Measurements from ENCODE around the gene DRAM1. TPM values are rescaled to one million over a fixed set of nuclear protein-coding genes. Genes with fewer than 3 reads are reported as not detected.

Gene DRAM1
- total and polyA plus RNA-seq, 10 of the 15 experiments (the other 5 are each of a cell fraction or from before 2014, with no cell fraction given), result 22.4 to 91.5 (median 41.4) TPM

DNA sequence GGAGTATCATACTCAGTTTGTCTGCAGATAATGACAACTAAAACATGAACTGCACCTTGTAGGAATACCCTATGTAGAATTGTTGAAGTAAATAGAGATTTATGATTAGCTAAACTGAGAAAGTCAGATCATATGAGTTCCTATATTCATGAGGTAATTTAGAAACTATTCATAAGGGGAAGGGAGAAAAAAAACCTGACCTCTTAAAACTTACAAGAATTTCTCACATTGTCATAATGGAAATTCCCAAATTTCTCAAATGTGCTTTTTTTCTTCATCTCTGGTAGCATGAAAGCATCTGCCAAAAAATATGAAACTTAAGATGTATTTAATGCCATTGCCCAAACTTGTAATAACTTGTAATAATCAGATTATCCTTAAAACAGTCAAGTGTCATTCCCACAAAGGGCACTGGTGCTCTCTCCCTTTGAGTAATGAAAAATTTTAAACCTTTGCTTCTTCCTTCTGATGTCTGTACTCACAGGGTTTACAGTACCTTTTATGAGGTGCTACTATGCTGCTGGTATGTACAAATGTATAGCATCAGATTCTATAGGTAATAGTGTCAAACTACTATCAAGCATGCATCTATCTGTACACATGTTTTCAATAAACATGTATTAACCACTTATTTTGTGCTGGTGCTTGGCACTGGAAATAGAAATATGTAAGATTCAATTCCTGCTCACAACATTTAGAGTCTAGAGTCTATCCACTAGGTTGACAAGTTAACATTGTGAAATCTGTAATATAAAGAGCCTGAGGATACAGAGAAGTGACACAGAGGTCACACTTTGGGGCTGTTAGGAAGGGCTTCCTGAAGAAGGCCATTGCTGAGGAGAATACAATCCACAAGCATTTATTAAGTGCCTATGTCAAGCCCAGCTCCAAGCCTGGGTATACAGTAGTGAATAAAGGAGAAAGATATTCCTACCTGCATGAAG is 17.4 kb upstream of the DRAM1 start (continued):
- TF ChIP-seq RB1 (IDR thresholded peaks at IDR 0.05; ENCODE audit: borderline replicate concordance) (no peak), CREM (IDR thresholded peaks at IDR 0.05; ENCODE audit: low read depth) (peak; percentile 80; the same call in 1 of the 2 replicates), SUPT20H (IDR thresholded peaks at IDR 0.05; ENCODE audit: borderline replicate concordance, control insufficient read depth, low read depth, low read length) (no peak), IKZF2 (IDR thresholded peaks at IDR 0.05) (peak; percentile 94 to 95), BHLHE40 (IDR thresholded peaks at IDR 0.05; ENCODE audit: borderline replicate concordance in 1 of 2, low read depth in 2 of 2, low read length in 1 of 2) (0 out of 4 replicates have a peak, but pooled peaks of 1 of the 2 experiments have one; percentile 43), BMI1 (IDR thresholded peaks at IDR 0.05; ENCODE audit: borderline replicate concordance) (peak; percentile 61; the same call in 1 of the 2 replicates), STAT3 (IDR thresholded peaks at IDR 0.05; ENCODE audit: low read depth, low read length) (0 out of 2 replicates have a peak, but pooled peaks have one; percentile 46), KDM1A (IDR thresholded peaks at IDR 0.05; ENCODE audit: borderline replicate concordance) (no peak), EP300 (IDR thresholded peaks at IDR 0.05; ENCODE audit: borderline replicate concordance in 1 of 2, control insufficient read depth in 1 of 2, low read depth in 2 of 2, low read length in 2 of 2) (peak; percentile 81 to 92), MEF2A (IDR thresholded peaks at IDR 0.05; ENCODE audit: insufficient read depth, low read depth, low read length) (peak; percentile 77), EED (IDR thresholded peaks at IDR 0.05; ENCODE audit: low read depth) (0 out of 2 replicates have a peak, but pooled peaks have one; percentile 50), SMARCA5 (IDR thresholded peaks at IDR 0.05) (0 out of 2 replicates have a peak, but pooled peaks have one; percentile 21)
- TF ChIP-seq, protein P1, sequence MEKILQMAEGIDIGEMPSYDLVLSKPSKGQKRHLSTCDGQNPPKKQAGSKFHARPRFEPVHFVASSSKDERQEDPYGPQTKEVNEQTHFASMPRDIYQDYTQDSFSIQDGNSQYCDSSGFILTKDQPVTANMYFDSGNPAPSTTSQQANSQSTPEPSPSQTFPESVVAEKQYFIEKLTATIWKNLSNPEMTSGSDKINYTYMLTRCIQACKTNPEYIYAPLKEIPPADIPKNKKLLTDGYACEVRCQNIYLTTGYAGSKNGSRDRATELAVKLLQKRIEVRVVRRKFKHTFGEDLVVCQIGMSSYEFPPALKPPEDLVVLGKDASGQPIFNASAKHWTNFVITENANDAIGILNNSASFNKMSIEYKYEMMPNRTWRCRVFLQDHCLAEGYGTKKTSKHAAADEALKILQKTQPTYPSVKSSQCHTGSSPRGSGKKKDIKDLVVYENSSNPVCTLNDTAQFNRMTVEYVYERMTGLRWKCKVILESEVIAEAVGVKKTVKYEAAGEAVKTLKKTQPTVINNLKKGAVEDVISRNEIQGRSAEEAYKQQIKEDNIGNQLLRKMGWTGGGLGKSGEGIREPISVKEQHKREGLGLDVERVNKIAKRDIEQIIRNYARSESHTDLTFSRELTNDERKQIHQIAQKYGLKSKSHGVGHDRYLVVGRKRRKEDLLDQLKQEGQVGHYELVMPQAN (conservative IDR thresholded peaks at IDR 0.05), result no peak
- TF ChIP-seq, protein P2, sequence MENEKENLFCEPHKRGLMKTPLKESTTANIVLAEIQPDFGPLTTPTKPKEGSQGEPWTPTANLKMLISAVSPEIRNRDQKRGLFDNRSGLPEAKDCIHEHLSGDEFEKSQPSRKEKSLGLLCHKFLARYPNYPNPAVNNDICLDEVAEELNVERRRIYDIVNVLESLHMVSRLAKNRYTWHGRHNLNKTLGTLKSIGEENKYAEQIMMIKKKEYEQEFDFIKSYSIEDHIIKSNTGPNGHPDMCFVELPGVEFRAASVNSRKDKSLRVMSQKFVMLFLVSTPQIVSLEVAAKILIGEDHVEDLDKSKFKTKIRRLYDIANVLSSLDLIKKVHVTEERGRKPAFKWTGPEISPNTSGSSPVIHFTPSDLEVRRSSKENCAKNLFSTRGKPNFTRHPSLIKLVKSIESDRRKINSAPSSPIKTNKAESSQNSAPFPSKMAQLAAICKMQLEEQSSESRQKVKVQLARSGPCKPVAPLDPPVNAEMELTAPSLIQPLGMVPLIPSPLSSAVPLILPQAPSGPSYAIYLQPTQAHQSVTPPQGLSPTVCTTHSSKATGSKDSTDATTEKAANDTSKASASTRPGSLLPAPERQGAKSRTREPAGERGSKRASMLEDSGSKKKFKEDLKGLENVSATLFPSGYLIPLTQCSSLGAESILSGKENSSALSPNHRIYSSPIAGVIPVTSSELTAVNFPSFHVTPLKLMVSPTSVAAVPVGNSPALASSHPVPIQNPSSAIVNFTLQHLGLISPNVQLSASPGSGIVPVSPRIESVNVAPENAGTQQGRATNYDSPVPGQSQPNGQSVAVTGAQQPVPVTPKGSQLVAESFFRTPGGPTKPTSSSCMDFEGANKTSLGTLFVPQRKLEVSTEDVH (IDR thresholded peaks at IDR 0.05; ENCODE audit: low read depth, partially characterized antibody), result peak; percentile 64
- TF ChIP-seq, protein P3, sequence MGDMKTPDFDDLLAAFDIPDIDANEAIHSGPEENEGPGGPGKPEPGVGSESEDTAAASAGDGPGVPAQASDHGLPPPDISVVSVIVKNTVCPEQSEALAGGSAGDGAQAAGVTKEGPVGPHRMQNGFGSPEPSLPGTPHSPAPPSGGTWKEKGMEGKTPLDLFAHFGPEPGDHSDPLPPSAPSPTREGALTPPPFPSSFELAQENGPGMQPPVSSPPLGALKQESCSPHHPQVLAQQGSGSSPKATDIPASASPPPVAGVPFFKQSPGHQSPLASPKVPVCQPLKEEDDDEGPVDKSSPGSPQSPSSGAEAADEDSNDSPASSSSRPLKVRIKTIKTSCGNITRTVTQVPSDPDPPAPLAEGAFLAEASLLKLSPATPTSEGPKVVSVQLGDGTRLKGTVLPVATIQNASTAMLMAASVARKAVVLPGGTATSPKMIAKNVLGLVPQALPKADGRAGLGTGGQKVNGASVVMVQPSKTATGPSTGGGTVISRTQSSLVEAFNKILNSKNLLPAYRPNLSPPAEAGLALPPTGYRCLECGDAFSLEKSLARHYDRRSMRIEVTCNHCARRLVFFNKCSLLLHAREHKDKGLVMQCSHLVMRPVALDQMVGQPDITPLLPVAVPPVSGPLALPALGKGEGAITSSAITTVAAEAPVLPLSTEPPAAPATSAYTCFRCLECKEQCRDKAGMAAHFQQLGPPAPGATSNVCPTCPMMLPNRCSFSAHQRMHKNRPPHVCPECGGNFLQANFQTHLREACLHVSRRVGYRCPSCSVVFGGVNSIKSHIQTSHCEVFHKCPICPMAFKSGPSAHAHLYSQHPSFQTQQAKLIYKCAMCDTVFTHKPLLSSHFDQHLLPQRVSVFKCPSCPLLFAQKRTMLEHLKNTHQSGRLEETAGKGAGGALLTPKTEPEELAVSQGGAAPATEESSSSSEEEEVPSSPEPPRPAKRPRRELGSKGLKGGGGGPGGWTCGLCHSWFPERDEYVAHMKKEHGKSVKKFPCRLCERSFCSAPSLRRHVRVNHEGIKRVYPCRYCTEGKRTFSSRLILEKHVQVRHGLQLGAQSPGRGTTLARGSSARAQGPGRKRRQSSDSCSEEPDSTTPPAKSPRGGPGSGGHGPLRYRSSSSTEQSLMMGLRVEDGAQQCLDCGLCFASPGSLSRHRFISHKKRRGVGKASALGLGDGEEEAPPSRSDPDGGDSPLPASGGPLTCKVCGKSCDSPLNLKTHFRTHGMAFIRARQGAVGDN (IDR thresholded peaks at IDR 0.05), result 0 out of 2 replicates have a peak, but pooled peaks have one; percentile 51
- TF ChIP-seq, protein P4, sequence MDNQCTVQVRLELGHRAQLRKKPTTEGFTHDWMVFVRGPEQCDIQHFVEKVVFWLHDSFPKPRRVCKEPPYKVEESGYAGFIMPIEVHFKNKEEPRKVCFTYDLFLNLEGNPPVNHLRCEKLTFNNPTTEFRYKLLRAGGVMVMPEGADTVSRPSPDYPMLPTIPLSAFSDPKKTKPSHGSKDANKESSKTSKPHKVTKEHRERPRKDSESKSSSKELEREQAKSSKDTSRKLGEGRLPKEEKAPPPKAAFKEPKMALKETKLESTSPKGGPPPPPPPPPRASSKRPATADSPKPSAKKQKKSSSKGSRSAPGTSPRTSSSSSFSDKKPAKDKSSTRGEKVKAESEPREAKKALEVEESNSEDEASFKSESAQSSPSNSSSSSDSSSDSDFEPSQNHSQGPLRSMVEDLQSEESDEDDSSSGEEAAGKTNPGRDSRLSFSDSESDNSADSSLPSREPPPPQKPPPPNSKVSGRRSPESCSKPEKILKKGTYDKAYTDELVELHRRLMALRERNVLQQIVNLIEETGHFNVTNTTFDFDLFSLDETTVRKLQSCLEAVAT (IDR thresholded peaks at IDR 0.05), result no peak
